PC-9 (cell line): ENCODE measurements around the gene TTR.

Experiments used
- CTCF ChIP-seq: fragments of 200-600 bp; sonication (generic); conservative IDR thresholded peaks from 2 replicates; pipeline ENCODE4 v1.6.1; 2017; ENCODE audit warnings: mixed run types, antibody characterized with exemption, mild to moderate bottlenecking, moderate library complexity
- EZH2 ChIP-seq: fragments of 200-600 bp; sonication (generic); IDR thresholded peaks from 2 replicates; pipeline ENCODE4 v1.8.0; 2017; ENCODE audit warnings: antibody characterized with exemption, low read depth

DNA sequence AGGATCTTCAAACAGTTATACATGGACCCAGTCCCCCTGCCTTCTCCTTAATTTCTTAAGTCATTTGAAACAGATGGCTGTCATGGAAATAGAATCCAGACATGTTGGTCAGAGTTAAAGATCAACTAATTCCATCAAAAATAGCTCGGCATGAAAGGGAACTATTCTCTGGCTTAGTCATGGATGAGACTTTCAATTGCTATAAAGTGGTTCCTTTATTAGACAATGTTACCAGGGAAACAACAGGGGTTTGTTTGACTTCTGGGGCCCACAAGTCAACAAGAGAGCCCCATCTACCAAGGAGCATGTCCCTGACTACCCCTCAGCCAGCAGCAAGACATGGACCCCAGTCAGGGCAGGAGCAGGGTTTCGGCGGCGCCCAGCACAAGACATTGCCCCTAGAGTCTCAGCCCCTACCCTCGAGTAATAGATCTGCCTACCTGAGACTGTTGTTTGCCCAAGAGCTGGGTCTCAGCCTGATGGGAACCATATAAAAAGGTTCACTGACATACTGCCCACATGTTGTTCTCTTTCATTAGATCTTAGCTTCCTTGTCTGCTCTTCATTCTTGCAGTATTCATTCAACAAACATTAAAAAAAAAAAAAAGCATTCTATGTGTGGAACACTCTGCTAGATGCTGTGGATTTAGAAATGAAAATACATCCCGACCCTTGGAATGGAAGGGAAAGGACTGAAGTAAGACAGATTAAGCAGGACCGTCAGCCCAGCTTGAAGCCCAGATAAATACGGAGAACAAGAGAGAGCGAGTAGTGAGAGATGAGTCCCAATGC is 4.6 kb downstream of the TTR start:
- no peak for TF ChIP-seq EZH2
- no peak for TF ChIP-seq CTCF
